OCI-LY3 (cell line): ENCODE data around the gene IFNGR1.

Source experiments
- CTCF ChIP-seq: fragments of 200-600, 300-600 bp; sonication (generic); IDR thresholded peaks from 2 replicates; pipeline ENCODE4 v1.5.1; 2014; ENCODE audit warnings: antibody characterized with exemption, low read length, low read depth
- EZH2phosphoT487 ChIP-seq: fragments of 200-600 bp; shearing (Covaris generic); IDR thresholded peaks from 2 replicates; pipeline ENCODE4 v1.6.1; 2018; ENCODE audit warnings: antibody characterized with exemption, mixed run types, low read depth

- TF ChIP-seq CTCF (no peak), EZH2phosphoT487 (no peak)
These were observed 1.2 kb downstream of the IFNGR1 start for GRCh38 chr6:137217801-137218472.
